ENCODE results near the gene SMAD5.

DNA sequence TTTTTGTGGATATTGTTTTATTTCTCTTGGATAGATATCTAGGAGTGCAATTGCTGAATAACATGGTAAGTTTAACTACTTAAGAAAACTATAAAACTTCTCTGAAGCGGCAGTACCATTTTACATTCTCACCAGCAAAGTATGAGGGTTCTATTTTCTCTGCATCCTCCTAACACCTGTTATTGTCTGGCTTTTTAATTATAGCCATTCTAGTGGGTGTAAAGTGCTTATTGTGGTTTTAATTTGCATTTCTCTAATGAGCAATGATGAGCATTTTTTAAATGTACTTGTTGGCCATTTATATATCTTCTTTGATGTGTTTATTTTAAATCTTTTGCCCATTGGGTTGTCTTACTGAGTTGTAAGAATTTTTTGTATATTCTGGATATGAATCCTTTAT, 31.6 kb downstream of the SMAD5 start:
- TF ChIP-seq CTCF (IDR thresholded peaks at IDR 0.05; ENCODE audit: poor library complexity), result no peak
- TF ChIP-seq EZH2phosphoT487 (IDR thresholded peaks at IDR 0.05; ENCODE audit: low read depth, severe bottlenecking, unreplicated experiment), result no peak
